OCI-LY3 (cell line): ENCODE measurements around the gene PTDSS2.

Experiments
- EZH2phosphoT487 ChIP-seq: fragments of 200-600 bp; shearing (Covaris generic); IDR thresholded peaks from 2 replicates; pipeline ENCODE4 v1.6.1; 2018; ENCODE audit warnings: antibody characterized with exemption, mixed run types, low read depth
- TF ChIP-seq, protein P1 (sequence below): fragments of 200-600, 300-600 bp; sonication (generic); IDR thresholded peaks from 2 replicates; pipeline ENCODE4 v1.5.1; 2014; ENCODE audit warnings: antibody characterized with exemption, low read length, low read depth

DNA sequence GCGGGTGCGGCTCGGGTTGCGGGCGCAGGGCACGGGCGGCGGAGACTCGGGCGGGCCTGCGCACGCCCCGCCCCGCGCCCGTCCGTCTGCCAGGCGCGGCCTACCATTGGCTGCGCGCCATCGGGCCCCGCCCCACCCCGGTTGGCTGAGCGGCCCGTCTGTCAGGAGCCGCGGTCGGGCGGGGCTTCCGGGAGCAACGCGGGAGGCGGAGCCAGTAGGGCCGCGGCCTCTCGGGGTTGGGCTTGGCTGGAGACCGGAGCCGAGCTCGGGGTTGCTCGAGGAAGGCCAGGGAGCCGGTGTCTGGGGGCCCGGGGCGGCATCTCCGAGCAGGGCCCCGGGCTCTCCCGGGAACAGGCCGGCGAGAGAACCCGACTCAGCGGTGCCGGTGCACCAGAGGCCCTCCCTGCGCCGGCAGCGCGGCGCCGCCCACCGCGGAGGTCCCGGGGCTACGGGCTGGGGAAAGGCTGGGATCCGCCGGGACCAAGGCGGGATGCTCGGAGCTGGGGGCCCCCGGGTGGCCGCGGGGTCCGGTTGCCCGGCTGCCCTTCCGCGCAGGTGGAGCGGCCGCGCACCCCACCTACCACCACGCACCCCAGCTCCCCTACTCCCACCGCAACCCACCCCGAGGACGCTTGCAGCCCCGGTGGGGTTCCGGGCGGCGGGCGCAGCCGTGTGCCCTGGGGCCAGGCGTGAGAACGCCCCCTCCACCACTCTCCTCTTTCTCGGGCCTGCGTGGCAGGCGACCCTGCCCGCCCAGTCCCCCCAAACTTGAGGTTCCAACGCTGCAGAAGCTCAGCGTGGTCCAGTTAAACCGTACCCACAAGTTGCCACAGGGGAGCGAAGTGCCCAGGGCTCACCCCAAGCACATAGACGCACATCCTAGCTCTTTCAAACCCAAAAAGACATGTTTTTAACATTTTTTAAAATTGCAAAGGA is 85.7 kb downstream of the PTDSS2 start, which contains the start of gene HRAS:
- TF ChIP-seq, protein P1, sequence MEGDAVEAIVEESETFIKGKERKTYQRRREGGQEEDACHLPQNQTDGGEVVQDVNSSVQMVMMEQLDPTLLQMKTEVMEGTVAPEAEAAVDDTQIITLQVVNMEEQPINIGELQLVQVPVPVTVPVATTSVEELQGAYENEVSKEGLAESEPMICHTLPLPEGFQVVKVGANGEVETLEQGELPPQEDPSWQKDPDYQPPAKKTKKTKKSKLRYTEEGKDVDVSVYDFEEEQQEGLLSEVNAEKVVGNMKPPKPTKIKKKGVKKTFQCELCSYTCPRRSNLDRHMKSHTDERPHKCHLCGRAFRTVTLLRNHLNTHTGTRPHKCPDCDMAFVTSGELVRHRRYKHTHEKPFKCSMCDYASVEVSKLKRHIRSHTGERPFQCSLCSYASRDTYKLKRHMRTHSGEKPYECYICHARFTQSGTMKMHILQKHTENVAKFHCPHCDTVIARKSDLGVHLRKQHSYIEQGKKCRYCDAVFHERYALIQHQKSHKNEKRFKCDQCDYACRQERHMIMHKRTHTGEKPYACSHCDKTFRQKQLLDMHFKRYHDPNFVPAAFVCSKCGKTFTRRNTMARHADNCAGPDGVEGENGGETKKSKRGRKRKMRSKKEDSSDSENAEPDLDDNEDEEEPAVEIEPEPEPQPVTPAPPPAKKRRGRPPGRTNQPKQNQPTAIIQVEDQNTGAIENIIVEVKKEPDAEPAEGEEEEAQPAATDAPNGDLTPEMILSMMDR = no peak
- no peak for TF ChIP-seq EZH2phosphoT487
